ENCODE data around the gene PGM1.
A peak's percentile ranks its signal among the peaks of the same experiment; 100 is the strongest.
"Not testable (repeated sequence)": the region's sequence is repeated elsewhere in the genome, so short reads cannot be mapped to it uniquely, and the experiment has no call there.

Gene PGM1

DNA sequence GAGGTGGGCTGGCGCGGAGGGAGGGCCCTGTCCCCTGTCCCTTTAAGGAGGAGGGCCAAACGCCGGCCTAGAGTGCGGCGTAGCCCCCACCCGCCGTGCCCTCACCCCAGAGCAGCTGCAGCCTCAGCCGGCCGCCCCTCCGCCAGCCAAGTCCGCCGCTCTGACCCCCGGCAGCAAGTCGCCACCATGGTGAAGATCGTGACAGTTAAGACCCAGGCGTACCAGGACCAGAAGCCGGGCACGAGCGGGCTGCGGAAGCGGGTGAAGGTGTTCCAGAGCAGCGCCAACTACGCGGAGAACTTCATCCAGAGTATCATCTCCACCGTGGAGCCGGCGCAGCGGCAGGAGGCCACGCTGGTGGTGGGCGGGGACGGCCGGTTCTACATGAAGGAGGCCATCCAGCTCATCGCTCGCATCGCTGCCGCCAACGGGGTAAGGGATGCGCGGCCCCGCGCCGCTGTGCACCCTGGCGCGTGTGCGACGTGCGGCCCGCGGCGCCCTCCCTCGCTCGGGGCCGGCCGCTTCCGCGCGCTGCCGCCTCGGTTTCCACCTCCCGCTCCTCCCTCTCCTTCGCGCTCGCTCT, at the start of gene PGM1:
TSS of gene PGM1 (plus strand) at position 109 of the 583 bp plus-strand sequence. CDS start at position 187, 78 bp downstream.
- CTCF ChIA-PET, result no interaction called here
- Mint-ChIP-seq H3K36me3 (peaks cover 32% of the 10 kb centered on the region), H3K4me1 (peaks cover 43% of the 10 kb centered on the region), H3K27me3 (no peaks in the 10 kb centered on the region), H3K27ac (peak within 1 kb of the TSS; percentile 100), H3K9me3 (no peaks in the 10 kb centered on the region), H3K4me3 (peak within 1 kb of the TSS; percentile 98)
- peak; percentile 88 for DNase-seq

GRCh38 chr1:63545780-63546179, 47.4 kb upstream of the PGM1 start:
- Mint-ChIP-seq H3K27ac (no peak overlapping the region), H3K4me1 (no peaks in the 10 kb centered on the region), H3K36me3 (peaks cover 4% of the 10 kb centered on the region), H3K9me3 (no peaks in the 10 kb centered on the region), H3K27me3 (no peaks in the 10 kb centered on the region), H3K4me3 (no peak overlapping the region)
- CTCF ChIA-PET, result no interaction called here
- DNase-seq, result no peak

DNA sequence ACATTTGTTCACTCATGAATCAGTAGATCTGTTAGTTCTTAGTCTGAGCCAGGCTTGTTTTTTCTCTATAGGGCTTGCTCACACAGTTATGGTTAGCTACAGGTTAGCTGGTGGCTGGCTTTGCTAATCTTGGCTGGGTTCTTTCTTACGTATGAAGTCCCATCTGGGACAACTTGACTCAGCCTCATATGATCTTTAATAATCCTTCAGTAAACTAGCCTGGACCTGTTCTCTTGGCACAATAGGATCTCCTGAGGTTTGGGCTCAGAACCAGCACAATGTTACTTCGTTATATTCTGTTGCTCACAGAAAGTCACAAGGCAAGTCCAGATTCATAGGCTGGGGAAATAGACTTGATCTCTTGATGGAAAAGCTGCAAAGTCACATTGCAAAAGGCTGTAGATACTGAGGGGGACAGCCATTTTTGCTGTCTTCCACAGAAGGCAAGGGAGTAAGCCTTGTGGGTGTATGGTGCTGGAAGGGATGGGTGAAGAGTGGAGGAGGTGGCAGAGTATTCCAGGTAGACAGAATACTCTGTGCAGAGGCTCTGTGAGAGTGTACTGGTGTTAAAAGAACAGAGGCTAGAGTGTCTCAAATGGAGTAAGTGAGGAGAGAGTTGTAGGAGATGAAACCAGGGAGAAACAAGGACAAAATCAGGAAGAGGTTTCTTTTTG, 45.5 kb upstream of the PGM1 start:
- H3K4me1 Mint-ChIP-seq, result no peaks in the 10 kb centered on the region
- no peaks in the 10 kb centered on the region for H3K27me3 Mint-ChIP-seq
- no peaks in the 10 kb centered on the region for H3K9me3 Mint-ChIP-seq
- H3K36me3 Mint-ChIP-seq, result peaks cover 4% of the 10 kb centered on the region
- DNase-seq, result no peak
- CTCF ChIA-PET, result interaction anchor here (0.7 kb wide), 1 partner anchor 10 kb away, joined by 3 read pairs; no protein-coding TSS in a partner anchor
- H3K27ac Mint-ChIP-seq, result no peak overlapping the region
- H3K4me3 Mint-ChIP-seq, result no peak overlapping the region

DNA sequence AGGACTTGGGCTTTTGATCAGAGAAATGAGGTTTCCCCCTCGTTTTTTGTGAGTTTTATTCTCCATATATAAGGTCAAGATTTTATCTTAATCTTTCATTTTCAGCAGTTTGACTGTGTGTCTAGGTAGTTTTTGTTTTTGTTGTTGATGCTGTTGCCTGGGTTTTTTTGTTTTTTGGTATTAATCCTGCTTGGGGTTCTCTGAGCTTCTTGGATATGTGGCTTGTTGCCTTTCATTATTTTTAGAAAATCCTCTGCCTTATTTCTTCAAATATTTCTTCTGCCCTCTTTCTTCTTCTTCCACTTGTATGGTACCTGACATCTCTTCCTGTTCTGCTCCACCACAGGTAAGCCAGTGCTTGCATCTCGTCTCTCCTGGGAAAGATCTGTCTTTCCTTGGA, 44.9 kb upstream of the PGM1 start:
- no peak for DNase-seq
- H3K36me3 Mint-ChIP-seq, result peaks cover 4% of the 10 kb centered on the region
- H3K9me3 Mint-ChIP-seq, result no peaks in the 10 kb centered on the region
- no peak overlapping the region for H3K4me3 Mint-ChIP-seq
- CTCF ChIA-PET, result interaction anchor here (0.7 kb wide), 1 partner anchor 10 kb away, joined by 3 read pairs; no protein-coding TSS in a partner anchor
- H3K27ac Mint-ChIP-seq, result no peak overlapping the region
- H3K27me3 Mint-ChIP-seq, result no peaks in the 10 kb centered on the region
- no peaks in the 10 kb centered on the region for H3K4me1 Mint-ChIP-seq

- no peak for DNase-seq
- no peak overlapping the region for H3K27ac Mint-ChIP-seq
- H3K27me3 Mint-ChIP-seq, result no peaks in the 10 kb centered on the region
- CTCF ChIA-PET, result no interaction called here
- no peaks in the 10 kb centered on the region for H3K4me1 Mint-ChIP-seq
- no peaks in the 10 kb centered on the region for H3K9me3 Mint-ChIP-seq
- H3K36me3 Mint-ChIP-seq, result peaks cover 4% of the 10 kb centered on the region
- no peak overlapping the region for H3K4me3 Mint-ChIP-seq
Measured at GRCh38 chr1:63548877-63549276, 44.3 kb upstream of the PGM1 start.

DNA sequence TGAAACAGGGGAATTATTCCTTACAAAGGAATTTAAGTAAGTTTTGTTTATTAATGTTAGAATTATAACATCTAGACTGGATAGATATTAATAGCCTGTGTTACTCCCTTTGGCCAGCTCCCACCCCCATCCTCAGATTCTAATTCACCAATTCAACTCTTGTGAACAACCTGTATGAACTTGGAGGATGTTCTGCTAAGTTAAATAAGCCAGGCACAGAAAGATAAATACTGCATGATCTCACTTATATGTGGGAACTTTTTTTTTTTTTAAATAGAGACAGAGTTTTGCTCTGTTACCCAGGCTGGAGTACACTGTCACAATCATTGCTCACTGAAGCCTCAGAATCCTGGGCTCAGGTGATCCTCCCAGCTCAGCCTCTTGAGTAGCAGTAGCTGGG, 37.7 kb upstream of the PGM1 start:
- no peaks in the 10 kb centered on the region for H3K27me3 Mint-ChIP-seq
- DNase-seq, result no peak
- H3K27ac Mint-ChIP-seq, result no peak overlapping the region
- CTCF ChIA-PET, result interaction anchor here (0.6 kb wide), 3 partner anchors 25 to 233 kb away, joined by 3 read pairs; no protein-coding TSS in a partner anchor
- H3K4me1 Mint-ChIP-seq, result no peaks in the 10 kb centered on the region
- peaks cover 2% of the 10 kb centered on the region for H3K36me3 Mint-ChIP-seq
- H3K4me3 Mint-ChIP-seq, result no peak overlapping the region
- H3K9me3 Mint-ChIP-seq, result no peaks in the 10 kb centered on the region

DNA sequence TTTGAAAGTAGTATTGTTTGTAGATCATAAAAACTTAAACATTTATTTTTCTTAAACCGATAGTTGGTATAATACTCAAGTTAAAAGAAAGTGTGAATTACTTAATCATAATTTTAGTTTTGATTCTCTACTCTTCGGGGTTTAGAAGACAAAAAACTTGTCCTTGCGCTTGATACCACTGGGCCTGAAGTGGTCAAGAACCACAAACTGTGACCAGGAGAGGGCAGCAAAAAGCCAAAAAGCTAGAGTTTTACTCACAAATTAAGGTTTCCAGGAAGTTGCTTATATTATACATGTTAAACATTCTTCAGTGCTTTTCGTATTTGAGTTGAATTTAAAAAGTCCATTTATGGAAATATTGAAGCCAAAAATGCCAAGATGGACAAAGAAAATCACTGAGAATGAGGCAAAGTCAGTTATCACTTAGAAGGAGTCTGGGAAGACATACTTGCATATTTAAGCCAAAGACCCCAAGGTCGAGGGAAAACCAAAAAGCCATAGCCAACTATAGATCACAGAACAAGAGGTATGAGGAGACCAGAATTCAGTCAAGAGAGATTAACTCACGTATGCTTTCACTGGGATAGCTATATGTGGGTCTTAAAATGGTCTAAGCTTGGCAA, 35.7 kb upstream of the PGM1 start:
- peak; percentile 31 for DNase-seq
- H3K27ac Mint-ChIP-seq, result no peak overlapping the region
- H3K36me3 Mint-ChIP-seq, result peaks cover 3% of the 10 kb centered on the region
- H3K4me3 Mint-ChIP-seq, result no peak overlapping the region
- H3K27me3 Mint-ChIP-seq, result no peaks in the 10 kb centered on the region
- H3K4me1 Mint-ChIP-seq, result no peaks in the 10 kb centered on the region
- no peaks in the 10 kb centered on the region for H3K9me3 Mint-ChIP-seq
- CTCF ChIA-PET, result interaction anchor here (0.9 to 1.3 kb wide), 5 partner anchors 10 to 689 kb away, joined by 3 to 6 read pairs (median 4); no protein-coding TSS in a partner anchor

DNA sequence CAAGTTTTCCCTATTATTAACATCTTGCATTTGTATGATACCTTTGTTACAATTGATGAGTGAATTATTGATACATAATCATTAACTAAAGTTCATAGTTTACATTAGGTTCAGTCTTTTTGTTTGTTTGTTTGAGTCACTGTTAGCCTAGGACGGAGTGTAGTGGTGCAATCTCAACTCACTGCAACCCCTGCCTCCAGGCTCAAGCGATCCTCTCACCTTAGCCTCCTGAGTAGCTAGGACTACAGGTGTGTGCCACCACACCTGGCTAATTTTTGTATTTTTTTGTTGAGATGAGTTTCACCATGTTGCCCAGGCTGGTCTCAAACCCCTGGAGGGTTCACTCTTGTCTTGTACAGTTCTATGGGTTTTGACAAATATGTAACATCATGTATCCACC, 33.9 kb upstream of the PGM1 start:
- peaks cover 6% of the 10 kb centered on the region for H3K36me3 Mint-ChIP-seq
- no peak overlapping the region for H3K4me3 Mint-ChIP-seq
- CTCF ChIA-PET, result no interaction called here
- no peaks in the 10 kb centered on the region for H3K27me3 Mint-ChIP-seq
- no peaks in the 10 kb centered on the region for H3K9me3 Mint-ChIP-seq
- no peaks in the 10 kb centered on the region for H3K4me1 Mint-ChIP-seq
- DNase-seq, result no peak
- H3K27ac Mint-ChIP-seq, result no peak overlapping the region

- no peaks in the 10 kb centered on the region for H3K9me3 Mint-ChIP-seq
- H3K27ac Mint-ChIP-seq, result no peak overlapping the region
- no peaks in the 10 kb centered on the region for H3K27me3 Mint-ChIP-seq
- no peak for DNase-seq
- CTCF ChIA-PET, result no interaction called here
- H3K4me1 Mint-ChIP-seq, result no peaks in the 10 kb centered on the region
- H3K4me3 Mint-ChIP-seq, result no peak overlapping the region
- peaks cover 15% of the 10 kb centered on the region for H3K36me3 Mint-ChIP-seq
Measured at GRCh38 chr1:63563745-63564144, 29.5 kb upstream of the PGM1 start.

DNA sequence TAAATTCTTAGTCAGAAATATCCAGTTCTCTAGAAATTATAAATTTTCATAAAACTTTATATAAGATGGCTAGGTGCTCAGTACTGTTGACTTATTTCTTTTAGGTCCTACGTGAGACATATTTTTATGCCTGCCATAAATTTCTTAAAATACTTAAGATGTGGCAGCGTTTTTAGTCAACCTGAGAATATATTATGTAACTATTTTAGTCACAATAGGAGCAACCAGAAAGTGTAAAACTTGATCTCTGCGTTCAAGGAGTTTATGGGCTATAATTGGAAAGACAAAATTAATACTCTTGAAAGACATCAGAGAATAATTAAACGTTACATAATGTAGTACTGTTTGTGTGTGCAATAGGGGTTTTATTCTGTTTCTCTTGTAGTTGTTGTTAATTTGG, 24.1 kb upstream of the PGM1 start:
- Mint-ChIP-seq H3K4me1 (no peaks in the 10 kb centered on the region), H3K27ac (no peak overlapping the region), H3K27me3 (no peaks in the 10 kb centered on the region), H3K9me3 (no peaks in the 10 kb centered on the region), H3K4me3 (no peak overlapping the region), H3K36me3 (peaks cover 10% of the 10 kb centered on the region)
- no peak for DNase-seq
- CTCF ChIA-PET, result no interaction called here

DNA sequence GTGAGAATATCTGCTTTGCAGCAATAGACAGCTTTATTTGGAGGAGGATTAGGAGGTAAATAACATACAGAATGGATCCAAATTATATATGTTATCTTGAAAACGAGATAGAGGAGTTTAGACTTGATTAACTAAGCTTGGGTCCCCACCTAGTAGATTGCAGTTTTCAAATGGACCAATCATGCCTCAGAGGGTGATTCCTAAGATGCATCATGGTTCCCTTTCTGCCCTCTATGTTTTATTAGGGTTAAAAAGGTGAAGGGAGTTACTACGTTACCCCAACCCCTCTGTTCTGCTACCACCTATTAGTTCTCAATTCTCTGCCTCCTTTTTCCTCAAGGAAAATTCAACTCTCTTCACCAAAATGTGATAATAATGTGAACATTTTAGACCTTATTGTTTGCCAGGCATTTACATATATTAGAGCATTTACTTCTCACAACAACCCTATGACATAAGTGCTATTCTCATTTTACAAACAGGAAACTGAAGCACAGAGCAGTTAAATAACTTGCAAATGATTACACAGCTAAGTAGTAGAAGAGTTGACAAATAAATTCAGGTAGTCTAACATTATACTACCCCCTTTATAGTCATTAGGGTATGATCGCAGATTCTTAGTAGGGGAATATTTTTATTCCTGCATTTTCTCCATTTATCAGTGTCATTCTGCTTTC, 23.4 kb upstream of the PGM1 start:
- no peak overlapping the region for H3K27ac Mint-ChIP-seq
- no peak for DNase-seq
- H3K4me3 Mint-ChIP-seq, result no peak overlapping the region
- CTCF ChIA-PET, result no interaction called here
- no peaks in the 10 kb centered on the region for H3K4me1 Mint-ChIP-seq
- no peaks in the 10 kb centered on the region for H3K9me3 Mint-ChIP-seq
- H3K27me3 Mint-ChIP-seq, result no peaks in the 10 kb centered on the region
- peaks cover 7% of the 10 kb centered on the region for H3K36me3 Mint-ChIP-seq

DNA sequence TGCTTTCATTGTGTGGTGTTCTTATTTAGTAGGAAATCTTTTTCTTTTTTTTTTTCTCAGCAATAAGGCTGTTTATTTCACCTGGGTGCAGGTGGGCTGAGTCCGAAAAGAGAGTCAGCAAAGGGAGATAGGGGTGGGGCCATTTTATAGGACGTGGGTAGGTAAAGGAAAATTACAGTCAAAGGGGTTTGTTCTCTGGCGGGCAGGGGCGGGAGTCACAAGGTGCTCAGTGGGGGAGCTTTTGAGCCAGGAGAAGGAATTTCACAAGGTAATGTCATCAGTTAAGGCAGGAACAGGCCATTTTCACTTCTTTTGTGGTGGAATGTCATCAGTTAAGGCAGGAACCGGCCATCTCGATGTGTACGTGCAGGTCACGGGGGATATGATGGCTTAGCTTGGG, 20.5 kb upstream of the PGM1 start:
- DNase-seq, CTCF ChIA-PET, H3K9me3 Mint-ChIP-seq, H3K4me3 Mint-ChIP-seq, H3K36me3 Mint-ChIP-seq, H3K27me3 Mint-ChIP-seq, H3K4me1 Mint-ChIP-seq, H3K27ac Mint-ChIP-seq: not testable (repeated sequence)

- H3K36me3 Mint-ChIP-seq, H3K4me3 Mint-ChIP-seq, H3K27ac Mint-ChIP-seq, H3K4me1 Mint-ChIP-seq, H3K27me3 Mint-ChIP-seq, H3K9me3 Mint-ChIP-seq, DNase-seq: not testable (repeated sequence)
- CTCF ChIA-PET, result interaction anchor here (0.6 to 0.9 kb wide), 2 partner anchors 314 to 1706 kb away, joined by 3 read pairs; no protein-coding TSS in a partner anchor
Measured at GRCh38 chr1:63574203-63574796, 18.9 kb upstream of the PGM1 start.

DNA sequence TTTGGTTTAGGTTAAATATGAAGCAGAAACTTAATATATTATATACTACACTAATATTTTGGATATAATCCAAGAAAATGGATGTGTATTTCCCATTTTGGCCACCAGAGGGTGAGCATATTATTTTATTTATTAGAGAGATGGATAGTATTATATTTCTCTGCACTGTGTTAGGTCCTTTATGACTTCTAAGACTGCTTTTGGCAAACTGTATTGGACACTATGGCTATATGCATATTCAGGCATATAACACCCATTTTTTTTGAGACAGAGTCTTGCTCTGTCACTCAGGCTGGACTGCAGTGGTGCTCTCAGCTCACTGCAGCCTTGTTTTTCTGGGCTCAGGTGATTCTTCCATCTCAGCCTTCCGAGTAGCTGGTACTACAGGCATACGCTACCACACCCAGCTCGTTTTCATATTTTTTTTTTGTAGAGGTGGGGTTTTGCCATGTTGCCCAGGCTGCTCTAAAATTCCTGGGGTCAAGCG, 17.8 kb upstream of the PGM1 start:
- Mint-ChIP-seq H3K27ac (no peak overlapping the region), H3K4me1 (no peaks in the 10 kb centered on the region), H3K36me3 (peaks cover 2% of the 10 kb centered on the region), H3K27me3 (no peaks in the 10 kb centered on the region), H3K4me3 (no peak overlapping the region), H3K9me3 (peaks cover 6% of the 10 kb centered on the region)
- CTCF ChIA-PET, result interaction anchor here (0.6 to 1.7 kb wide), 14 partner anchors 12 to 1142 kb away, joined by 3 to 6 read pairs (median 3); partner anchors contain the start of genes EFCAB7 and ITGB3BP
- no peak for DNase-seq

All from activated naive CD4-positive, alpha-beta T cell treated with anti-CD3 and anti-CD28 coated beads, Interleukin-2, amount 10 ng/mL, durations not matched to agents 7 days and 5 days (primary cell).